H1 (cell line): ENCODE data around the gene ELOVL6.

Experiments
- ATF3 ChIP-seq: IDR thresholded peaks from 2 replicates; pipeline ENCODE4 v1.6.1; 2011; ENCODE audit warnings: low read depth, mild to moderate bottlenecking, low read length; ENCODE audit not compliant: insufficient read depth
- CTCF ChIP-seq, 3 experiments: IDR thresholded peaks; 1 replicate in 2 of 3; 2 replicates in 1 of 3; pipeline versions ENCODE4 v1.5.1 to v1.6.1; 2011; ENCODE audit warnings: low read length in 3 of 3, mild to moderate bottlenecking in 3 of 3, inconsistent platforms in 2 of 3, low read depth in 1 of 3, moderate library complexity in 1 of 3; ENCODE audit not compliant: insufficient read depth in 1 of 3; ENCODE audit errors: control extremely low read depth in 1 of 3
- POLR2A ChIP-seq, 2 experiments: IDR thresholded peaks; 1 replicate in 1 of 2; 2 replicates in 1 of 2; pipeline ENCODE4 v1.6.1; 2011; ENCODE audit warnings: low read depth in 2 of 2, low read length in 2 of 2, mild to moderate bottlenecking in 2 of 2; ENCODE audit errors: control extremely low read depth in 1 of 2
- SRF ChIP-seq: IDR thresholded peaks from 2 replicates; pipeline ENCODE4 v1.6.1; 2011; ENCODE audit warnings: mild to moderate bottlenecking, low read depth, low read length, moderate library complexity

- TF ChIP-seq POLR2A (IDR thresholded peaks at IDR 0.05; ENCODE audit: control extremely low read depth in 1 of 2, low read depth in 2 of 2, low read length in 2 of 2): no peak
- TF ChIP-seq CTCF (IDR thresholded peaks at IDR 0.05; ENCODE audit: control extremely low read depth in 1 of 3, insufficient read depth in 1 of 3, low read depth in 1 of 3, low read length in 3 of 3): no peak
- TF ChIP-seq SRF: no peak
- no peak for TF ChIP-seq ATF3
These were observed 25.4 kb downstream of the ELOVL6 start for GRCh38 chr4:110172972-110173371.
